SU-DHL-6 (cell line): ENCODE measurements around the gene OXER1.

Experiments
- EZH2phosphoT487 ChIP-seq: fragments of 200-600 bp; sonication (generic), shearing (Covaris generic); conservative IDR thresholded peaks from 2 replicates; pipeline ENCODE4 v1.6.1; 2018; ENCODE audit warnings: mild to moderate bottlenecking, antibody characterized with exemption, low read length, moderate library complexity, mixed read lengths
- TF ChIP-seq, protein P1 (sequence below): fragments of 200-600 bp; sonication (generic); IDR thresholded peaks from one replicate; pipeline ENCODE4 v1.5.1; 2017; ENCODE audit warnings: antibody characterized with exemption, mild to moderate bottlenecking, low read length, moderate library complexity; ENCODE audit not compliant: insufficient read depth, poor library complexity, severe bottlenecking

DNA sequence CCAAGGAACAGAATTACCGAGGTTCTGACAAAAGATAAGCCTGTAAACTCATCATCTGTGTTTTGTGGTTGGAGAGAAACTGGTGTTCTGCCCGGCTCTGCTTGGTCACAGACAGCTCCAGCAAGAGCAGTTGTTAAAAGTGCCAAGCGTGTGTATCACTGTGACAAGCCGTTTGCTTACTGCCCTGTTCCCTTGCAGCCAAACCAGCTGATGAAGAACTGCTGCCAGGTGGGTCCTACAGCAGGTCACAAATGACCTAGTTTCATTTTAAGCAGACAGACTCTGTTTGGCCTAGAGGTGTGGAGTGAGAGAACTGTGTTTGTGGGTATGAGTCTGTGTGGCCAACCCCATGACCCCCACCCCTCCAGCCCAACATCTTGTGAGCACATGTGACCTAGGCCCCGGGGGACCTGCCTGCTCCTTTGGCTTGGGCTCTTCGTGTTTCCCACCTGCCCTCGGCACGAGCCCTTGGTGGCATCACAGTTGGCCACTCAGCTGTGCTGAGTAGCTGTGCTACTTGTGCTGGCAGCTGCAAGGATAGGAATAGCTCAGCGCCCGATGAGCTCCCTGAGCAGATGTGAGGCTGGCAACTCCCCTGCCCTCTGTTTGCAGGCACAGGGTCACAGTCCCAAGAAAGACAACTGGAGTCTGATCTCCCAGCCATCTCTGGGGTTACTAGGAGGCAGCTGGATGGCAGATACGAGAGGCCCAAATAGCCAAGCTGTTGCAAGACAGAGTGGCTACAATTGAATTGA, 9.7 kb downstream of the OXER1 start:
- TF ChIP-seq, protein P1, sequence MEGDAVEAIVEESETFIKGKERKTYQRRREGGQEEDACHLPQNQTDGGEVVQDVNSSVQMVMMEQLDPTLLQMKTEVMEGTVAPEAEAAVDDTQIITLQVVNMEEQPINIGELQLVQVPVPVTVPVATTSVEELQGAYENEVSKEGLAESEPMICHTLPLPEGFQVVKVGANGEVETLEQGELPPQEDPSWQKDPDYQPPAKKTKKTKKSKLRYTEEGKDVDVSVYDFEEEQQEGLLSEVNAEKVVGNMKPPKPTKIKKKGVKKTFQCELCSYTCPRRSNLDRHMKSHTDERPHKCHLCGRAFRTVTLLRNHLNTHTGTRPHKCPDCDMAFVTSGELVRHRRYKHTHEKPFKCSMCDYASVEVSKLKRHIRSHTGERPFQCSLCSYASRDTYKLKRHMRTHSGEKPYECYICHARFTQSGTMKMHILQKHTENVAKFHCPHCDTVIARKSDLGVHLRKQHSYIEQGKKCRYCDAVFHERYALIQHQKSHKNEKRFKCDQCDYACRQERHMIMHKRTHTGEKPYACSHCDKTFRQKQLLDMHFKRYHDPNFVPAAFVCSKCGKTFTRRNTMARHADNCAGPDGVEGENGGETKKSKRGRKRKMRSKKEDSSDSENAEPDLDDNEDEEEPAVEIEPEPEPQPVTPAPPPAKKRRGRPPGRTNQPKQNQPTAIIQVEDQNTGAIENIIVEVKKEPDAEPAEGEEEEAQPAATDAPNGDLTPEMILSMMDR: no peak
- TF ChIP-seq EZH2phosphoT487: no peak
